Measurements from ENCODE around the gene ADM2. TPM values are rescaled to one million over a fixed set of nuclear protein-coding genes. Genes with fewer than 3 reads are reported as not detected.
A peak's percentile ranks its signal among the peaks of the same experiment; 100 is the strongest.

Gene ADM2
- total RNA-seq, 3 donors from 2014 or later: 0.95 to 3.9 (median 1.4) TPM

DNA sequence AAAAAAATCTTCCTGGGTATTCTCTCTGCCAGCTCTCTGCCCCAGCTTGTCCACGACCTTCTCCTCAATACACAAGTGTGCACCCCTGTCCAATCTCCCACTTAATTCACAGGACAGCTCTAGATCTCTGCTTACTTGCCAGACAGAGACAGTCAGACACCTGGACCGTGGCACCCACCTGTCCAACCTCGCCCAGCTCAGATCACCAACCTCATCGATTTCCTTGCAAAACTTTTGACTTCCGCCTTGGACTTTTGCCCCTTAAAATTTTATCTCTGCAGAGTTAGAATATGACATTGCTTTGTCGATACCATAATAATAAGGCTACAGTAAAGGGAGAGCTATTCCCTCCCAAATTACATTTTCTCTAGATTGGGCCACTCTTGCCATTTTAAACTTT is 15.8 kb downstream of the ADM2 start:
- no peak for DNase-seq
- TF ChIP-seq, protein P1, sequence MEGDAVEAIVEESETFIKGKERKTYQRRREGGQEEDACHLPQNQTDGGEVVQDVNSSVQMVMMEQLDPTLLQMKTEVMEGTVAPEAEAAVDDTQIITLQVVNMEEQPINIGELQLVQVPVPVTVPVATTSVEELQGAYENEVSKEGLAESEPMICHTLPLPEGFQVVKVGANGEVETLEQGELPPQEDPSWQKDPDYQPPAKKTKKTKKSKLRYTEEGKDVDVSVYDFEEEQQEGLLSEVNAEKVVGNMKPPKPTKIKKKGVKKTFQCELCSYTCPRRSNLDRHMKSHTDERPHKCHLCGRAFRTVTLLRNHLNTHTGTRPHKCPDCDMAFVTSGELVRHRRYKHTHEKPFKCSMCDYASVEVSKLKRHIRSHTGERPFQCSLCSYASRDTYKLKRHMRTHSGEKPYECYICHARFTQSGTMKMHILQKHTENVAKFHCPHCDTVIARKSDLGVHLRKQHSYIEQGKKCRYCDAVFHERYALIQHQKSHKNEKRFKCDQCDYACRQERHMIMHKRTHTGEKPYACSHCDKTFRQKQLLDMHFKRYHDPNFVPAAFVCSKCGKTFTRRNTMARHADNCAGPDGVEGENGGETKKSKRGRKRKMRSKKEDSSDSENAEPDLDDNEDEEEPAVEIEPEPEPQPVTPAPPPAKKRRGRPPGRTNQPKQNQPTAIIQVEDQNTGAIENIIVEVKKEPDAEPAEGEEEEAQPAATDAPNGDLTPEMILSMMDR (IDR thresholded peaks at IDR 0.05): no peak
- intact Hi-C loops (cut with DNase I, micrococcal nuclease): loop anchor here in 1 of 2 donors (10.0 kb wide), 1 partner anchor 252 kb away; the partner anchor contains the start of gene TUBGCP6
- Histone ChIP-seq H3K9me3 (no peaks in the 10 kb centered on the region), H3K36me3 (ENCODE audit: low read depth) (no peaks in the 10 kb centered on the region), H3K4me3 (no peak overlapping the region), H3K4me1 (ENCODE audit: low read depth) (peaks cover 4% of the 10 kb centered on the region)
- ATAC-seq: peak; percentile 63

DNA sequence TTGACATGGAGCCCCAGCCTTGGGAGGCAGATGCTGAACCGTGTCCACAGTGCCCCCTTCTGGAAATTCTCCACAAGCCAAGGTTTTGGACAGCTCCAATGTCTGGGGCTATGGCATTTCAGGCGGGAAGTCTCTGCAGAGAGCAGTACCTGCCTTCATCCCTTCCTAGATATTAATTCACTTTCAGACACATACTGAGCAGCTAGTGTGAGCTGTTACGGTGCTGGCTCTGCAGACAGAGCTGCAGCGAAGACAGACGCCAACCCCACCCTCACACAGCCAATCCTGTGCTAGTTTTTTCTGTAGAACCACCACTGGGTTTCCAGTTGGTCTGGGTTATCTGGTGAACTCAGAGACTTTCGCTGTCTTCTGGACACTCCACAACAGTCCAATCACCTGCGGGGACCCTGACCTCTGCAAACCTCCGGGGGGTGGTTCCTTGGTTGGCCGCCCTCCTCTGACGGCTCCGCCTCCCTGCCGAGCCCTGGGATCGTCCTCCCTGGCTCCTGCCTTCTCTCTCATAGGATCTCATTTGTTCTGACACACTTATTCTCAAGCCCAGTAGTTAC is 17.1 kb downstream of the ADM2 start:
- intact Hi-C loops (cut with DNase I, micrococcal nuclease): loop anchor here in 1 of 2 donors (10.0 kb wide), 1 partner anchor 254 kb away; the partner anchor contains the start of gene TUBGCP6
- Histone ChIP-seq H3K9me3 (no peaks in the 10 kb centered on the region), H3K4me1 (ENCODE audit: low read depth) (peaks cover 4% of the 10 kb centered on the region), H3K4me3 (no peak overlapping the region), H3K36me3 (ENCODE audit: low read depth) (no peaks in the 10 kb centered on the region)
- ATAC-seq (peak; percentile 93), DNase-seq (peak; percentile 57 to 90 (median 77))
- TF ChIP-seq, protein P1 (IDR thresholded peaks at IDR 0.05): peak; percentile 51

DNA sequence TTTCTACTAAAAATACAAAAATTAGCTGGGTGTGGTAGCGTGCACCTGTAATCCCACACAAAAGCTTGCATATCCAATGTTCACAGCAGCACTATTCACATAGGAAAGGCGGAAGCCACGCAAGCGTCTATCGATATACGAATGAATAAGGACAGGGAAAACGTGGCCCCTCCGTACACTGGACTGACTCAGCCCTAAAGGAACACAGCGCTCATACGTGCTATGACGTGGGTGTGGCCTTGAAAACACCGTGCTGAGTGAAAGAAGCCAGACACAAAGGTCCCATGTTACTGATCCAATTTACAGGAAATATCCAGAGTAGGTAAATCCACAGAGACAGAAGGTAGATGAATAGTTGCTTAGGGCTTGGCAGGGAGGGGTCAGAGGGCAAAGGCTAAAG is 19.1 kb downstream of the ADM2 start:
- intact Hi-C loops (cut with DNase I, micrococcal nuclease): no loop called here
- peaks cover 6% of the 10 kb centered on the region for H3K36me3 ChIP-seq (ENCODE audit: low read depth)
- H3K4me3 ChIP-seq: no peak overlapping the region
- TF ChIP-seq, protein P1 (IDR thresholded peaks at IDR 0.05): no peak
- H3K4me1 ChIP-seq (ENCODE audit: low read depth): peaks cover 4% of the 10 kb centered on the region
- ATAC-seq (no peak), DNase-seq (no peak)
- H3K9me3 ChIP-seq: no peaks in the 10 kb centered on the region

DNA sequence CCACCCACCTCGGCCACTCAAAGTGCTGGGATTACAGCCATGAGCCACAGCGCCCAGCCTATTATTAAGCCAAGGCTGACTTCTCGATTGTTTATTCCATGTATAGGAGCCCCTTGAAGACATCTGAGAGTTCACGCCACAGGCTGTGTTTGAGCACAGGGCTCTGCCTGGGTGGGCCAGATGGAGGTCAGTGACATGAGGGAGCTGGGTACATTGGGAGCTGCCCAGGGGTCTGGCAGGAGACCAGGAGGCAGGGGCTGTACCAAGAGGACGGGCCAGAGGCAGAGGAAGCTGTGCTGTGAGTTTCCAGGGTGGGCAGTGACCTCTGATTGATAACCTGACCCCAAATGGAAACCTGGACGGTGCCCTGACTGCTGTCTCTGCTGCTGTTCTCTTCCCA is 20.8 kb downstream of the ADM2 start:
- ATAC-seq: no peak
- peaks cover 6% of the 10 kb centered on the region for H3K36me3 ChIP-seq (ENCODE audit: low read depth)
- peaks cover 14% of the 10 kb centered on the region for H3K4me1 ChIP-seq (ENCODE audit: low read depth)
- TF ChIP-seq, protein P1 (IDR thresholded peaks at IDR 0.05): no peak
- no peak overlapping the region for H3K4me3 ChIP-seq
- DNase-seq: no peak
- intact Hi-C loops (cut with DNase I, micrococcal nuclease): no loop called here
- H3K9me3 ChIP-seq: no peaks in the 10 kb centered on the region

DNA sequence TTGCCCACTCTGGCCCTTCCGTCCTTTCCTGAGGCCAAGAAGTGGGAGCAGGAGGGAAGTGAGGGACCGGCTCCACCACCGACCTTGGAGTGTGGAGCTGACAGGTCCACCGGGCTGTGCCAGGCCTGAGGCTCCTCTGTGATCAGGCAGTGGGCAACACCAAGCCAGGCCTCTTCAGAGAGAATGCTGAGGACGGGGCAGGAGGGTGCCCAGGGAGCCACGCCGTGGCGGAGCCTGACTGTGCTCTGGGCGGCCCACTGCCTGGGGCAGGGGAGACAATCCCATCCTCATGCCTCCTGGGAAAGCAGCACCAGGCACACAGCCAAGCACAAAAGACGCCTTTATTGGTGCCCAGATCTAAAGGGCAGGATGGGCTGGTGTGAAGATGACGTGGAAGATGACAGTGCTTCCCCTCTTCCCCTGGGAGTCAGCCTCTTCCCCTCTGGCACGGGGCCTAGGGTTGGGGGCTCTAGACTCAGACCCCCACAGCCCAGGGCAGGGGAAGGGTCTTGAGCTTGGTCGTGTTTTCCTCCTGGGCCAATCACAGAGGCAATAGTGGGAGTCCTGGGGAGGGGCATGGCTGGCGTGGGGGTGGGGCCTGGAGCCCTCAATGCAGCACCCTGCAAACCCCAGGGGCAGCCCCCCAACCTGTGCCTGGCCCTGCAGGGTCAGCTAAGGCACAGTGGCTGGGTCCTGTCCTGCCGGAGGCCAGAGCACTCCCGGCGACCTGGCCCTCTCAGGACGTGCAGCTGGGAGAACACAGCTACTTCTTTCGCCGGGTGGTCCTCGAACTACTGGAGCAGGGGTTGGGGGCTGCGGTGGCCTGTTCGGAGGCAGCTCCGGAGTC is 21.5 kb downstream of the ADM2 start:
- H3K9me3 ChIP-seq: no peaks in the 10 kb centered on the region
- peaks cover 14% of the 10 kb centered on the region for H3K4me1 ChIP-seq (ENCODE audit: low read depth)
- TF ChIP-seq, protein P1 (IDR thresholded peaks at IDR 0.05): no peak
- peak in 1 of 3 donors; percentile 50 for DNase-seq
- ATAC-seq: no peak
- intact Hi-C loops (cut with DNase I, micrococcal nuclease): no loop called here
- no peak overlapping the region for H3K4me3 ChIP-seq
- peaks cover 6% of the 10 kb centered on the region for H3K36me3 ChIP-seq (ENCODE audit: low read depth)

Measured in mucosa of descending colon (tissue), 3 donors.